ENCODE results near the gene PCF11.

Gene PCF11

DNA sequence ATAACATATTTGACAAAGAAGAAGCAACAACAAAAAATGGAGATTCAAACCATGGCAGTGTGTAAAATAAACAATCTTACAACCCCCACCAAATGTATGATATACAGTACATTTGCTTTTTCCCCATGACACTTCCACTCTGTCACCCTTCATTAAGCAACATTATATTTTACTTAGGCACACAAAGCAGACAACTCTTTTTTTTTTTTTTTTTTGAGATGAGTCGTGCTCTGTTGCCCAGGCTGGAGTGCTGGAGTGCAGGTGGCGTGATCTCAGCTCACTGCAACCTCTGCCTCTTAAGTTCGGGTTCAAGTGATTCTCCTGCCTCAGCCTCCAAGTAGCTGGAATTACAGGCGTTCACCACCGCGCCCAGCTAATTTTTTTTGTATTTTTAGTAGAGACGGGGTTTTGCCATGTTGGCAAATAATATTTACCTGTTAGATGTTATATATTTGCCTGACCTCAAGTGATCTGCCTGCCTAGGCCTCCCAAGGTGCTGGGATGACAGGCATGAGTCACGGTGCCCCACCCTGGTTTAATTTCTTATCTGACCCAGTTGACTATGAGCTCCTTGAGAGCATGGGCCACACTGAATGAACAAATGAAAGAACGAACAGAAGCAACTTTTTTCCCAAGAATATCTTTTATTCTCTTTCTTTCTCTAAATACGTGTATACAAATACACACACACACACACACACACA, 5.5 kb upstream of the PCF11 start:
- peak overlapping the region in 2 of 21 experiments; percentile 22 to 43 for H3K27ac ChIP-seq
- no peak overlapping the region for H3K4me3 ChIP-seq

DNA sequence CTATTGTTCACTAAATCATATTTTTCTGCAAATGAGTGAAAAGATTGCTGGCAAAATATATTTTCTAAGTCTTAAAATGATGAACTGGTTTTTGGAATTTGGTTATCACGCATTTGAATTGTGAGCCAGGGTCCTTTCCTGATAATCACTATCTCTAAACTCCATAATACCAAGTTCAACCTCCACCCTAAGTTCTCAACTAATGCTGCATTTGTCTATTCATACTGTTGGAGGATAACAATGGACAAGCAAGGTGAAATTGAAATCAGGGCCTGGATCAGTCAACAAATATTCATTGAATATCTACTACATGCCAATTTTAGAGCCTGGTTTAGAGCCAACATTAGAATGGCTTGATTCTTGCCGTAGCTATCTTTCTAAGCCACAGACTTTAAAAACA, 4.7 kb upstream of the PCF11 start:
- Histone ChIP-seq H3K4me3 (no peak overlapping the region), H3K27ac (no peak overlapping the region)

DNA sequence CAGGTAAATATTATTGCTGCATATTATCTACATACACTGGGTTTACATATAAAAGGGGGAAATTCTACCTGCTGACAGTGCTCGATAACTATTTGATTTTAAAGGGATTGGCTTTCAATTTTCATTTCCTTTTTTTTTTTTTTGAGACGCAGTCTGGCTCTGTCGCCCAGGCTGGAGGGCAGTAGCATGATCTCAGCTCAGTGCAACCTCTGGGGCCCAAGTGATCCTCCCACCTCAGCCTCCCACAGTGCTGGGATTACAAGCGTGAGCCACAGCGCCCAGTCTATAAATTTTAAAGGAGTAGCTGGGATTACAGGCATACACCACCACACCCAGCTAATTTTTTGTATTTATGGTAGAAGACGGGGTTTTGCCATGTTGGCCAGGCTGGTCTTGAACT, 3.2 kb upstream of the PCF11 start:
- Histone ChIP-seq H3K4me3 (no peak overlapping the region), H3K27ac (no peak overlapping the region)

DNA sequence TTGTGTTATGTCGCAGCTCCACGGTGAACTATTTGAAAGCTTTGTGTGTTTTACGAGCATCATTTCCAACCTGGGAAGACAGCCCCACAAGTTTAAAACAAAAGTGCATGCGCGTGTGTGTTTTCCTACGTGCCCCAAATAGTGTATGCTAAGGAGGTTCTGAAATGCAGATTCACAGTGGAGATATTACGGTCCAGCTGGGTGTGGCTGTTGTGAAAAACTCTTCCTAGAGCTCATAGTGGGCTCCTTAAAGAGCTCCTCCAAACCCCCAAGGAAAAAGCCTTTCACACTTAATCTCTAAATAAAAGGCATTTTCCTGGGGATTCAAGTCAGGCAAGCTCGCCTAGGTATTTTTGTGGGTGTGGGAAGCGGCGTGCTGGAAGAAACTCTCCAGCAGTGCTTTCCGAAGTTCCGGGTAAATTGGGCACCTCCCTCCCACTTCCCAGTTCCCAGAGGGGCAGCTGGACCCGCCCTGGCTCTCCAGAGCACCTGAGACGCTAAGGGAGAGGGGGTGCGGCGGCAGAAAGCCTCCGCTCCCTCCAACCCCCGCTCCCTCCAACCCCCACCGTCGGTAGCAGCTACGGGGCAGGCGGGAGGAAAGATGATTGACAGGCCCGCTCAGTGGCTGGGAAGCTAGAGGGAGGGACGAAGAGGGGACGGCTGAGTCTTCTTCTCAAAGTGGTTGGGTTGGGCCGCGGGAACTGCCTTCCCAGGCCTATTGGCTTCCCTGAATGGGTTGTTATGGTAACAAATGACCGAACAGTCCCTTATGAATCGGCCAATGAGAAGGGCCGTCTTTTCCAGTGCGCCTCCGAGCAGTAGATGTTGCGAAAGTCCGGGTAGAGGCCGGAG, 561 bp upstream of the PCF11 start:
- Histone ChIP-seq H3K4me3 (peak overlapping the region; percentile 56 to 99 (median 92)), H3K27ac (peak overlapping the region in 20 of 21 experiments; percentile 73 to 100 (median 90))

DNA sequence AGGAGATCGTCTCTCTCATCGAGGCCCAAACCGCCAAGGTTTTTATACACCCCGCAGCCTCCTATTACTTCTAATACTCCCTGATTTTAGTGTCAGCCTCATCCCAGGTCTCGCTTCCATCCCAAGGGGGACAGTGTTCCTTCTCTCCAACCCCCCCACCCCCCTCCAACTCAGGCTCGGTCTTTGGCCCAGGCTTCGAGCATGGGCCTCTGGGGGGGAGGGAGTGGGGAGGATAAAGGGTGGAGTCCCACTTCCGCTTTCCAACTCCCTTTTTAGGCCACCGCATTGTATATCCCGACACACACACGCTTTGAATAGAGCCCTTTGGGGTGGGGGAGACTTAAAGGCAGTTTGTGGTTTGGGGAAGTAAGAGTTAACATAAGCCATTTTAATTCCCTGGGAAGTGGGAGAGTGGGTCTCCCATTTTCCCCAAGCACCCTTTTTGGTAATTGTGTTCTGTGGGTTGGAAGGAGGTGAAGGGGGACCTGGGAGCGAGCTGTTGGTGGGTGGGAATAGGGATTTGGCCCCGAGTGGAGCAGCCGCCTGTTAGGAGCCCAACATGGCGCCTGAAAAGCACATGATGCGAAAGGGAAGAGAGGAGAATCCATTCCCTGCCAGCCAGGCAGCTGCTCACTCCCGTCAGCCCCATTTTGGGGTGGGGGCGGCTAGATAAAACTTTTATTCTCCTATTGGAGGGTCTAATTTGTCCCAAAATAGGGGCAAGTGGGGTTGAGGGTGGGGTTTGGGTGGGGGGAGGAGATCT, 844 bp downstream of the PCF11 start:
- Histone ChIP-seq H3K27ac (peak overlapping the region; percentile 92 to 100 (median 99)), H3K4me3 (peak overlapping the region; percentile 82 to 99 (median 94))

DNA sequence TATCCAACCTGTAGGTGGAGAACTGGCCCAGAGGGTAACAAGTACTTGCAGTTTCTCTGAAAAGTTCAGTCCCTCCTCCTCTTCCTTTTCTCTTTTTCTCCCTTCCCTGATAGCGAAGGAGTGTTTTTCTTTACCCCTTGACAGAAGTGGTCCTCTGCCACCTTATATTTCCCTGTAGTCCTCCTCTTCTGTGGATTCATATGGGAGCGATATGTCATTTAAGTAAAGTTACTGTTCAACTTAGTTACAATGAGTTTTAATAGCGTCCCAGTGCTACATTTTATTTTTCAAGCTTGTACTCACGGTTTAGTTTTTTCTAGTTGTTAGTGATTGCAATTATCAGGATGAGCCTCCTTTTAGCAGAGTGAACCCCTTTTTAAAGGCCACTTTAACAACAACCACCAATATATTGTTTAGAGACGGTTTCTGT, 1.4 kb downstream of the PCF11 start:
- Histone ChIP-seq H3K27ac (peak overlapping the region; percentile 92 to 100 (median 99)), H3K4me3 (peak overlapping the region; percentile 82 to 99 (median 94))

DNA sequence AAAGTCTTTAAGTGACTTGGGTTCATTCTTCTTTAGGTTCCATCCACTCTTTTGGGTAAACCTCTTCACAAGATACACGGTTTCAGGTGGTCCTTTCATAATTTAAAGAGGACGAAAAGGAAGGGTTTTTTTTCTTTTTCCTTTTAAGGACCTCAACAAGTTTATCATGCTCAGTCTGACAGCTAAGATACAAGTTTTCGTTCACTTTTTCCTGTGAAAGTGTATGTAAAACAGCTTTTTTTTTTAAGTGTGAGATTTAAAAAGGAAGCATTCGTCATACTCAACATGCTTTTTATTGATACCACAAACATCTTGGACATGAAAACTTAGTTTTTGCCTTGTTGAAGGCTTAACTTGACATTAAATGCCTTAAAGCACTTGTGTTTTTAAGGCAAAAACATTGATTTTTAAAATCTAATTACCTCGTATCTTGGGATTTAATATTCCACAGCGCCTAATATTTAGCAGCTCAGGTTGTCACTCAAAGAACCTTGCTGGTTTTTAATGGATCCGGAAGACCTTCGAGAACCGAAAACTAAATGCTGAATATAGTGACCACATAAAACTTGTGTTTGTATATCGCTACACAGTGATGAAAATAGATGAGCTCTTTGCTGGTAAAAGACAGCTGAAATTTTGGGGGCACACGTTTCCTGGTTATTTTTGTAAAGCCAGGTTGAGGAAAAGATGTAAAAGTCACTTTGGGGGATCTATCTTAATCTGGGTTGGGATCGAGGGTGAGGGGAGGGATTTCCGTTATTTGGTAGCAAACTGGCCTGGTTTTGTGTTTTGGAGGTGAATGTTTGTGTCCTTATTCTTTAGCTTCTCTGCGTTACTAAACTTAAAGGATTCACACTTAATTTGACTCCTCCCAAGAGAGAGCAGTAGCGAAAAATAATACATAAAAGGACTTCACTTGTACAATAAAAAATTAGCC, 2.3 kb downstream of the PCF11 start:
- Histone ChIP-seq H3K27ac (peak overlapping the region in 20 of 21 experiments; percentile 28 to 100 (median 98)), H3K4me3 (peak overlapping the region; percentile 82 to 99 (median 94))

DNA sequence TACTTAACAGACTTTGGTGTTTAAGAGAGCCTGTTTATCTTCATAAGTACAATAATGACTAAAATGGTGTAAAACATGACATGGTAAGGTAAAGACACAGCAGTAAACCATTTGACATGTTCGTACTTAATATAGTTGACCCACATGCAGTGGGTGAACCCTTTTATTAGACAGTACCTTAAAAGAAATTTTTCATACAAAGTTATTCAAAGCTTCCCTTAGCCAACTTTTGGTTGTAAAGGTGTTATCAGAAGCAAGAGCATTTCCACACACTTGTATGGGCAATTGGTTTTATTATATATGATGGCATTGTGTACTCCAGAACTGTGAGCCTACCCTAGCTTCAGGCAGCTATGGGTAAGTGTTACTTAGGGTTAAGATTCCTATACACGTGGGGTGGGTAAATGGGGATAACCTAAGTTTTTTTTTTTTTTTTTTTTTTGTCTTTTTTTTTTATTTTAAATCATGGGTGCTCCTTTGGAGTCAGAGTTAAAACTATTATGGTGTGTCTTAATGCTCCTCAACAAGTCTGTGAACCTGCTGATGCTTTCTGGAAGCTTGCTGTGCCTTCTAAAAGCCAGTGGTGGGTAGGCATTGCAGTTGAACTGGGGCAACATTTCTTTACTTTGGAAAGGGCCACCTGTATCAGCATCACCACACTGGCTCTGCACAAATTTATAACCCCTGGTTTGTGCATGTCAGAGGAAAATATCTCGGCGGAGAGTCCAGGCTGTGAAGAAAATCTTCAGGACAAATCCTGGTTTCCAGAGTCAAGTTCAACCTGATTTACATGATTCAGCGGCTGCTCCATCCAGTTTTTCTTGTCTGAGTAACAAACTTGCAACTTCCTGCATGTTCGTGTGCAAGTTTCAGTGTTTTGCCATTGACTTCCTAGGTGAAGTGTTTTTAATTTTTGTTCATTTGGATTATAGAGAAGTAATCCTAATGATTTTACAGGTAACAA, 3.3 kb downstream of the PCF11 start:
- Histone ChIP-seq H3K27ac (peak overlapping the region in 16 of 21 experiments; percentile 28 to 100 (median 98)), H3K4me3 (peak overlapping the region; percentile 82 to 99 (median 94))

DNA sequence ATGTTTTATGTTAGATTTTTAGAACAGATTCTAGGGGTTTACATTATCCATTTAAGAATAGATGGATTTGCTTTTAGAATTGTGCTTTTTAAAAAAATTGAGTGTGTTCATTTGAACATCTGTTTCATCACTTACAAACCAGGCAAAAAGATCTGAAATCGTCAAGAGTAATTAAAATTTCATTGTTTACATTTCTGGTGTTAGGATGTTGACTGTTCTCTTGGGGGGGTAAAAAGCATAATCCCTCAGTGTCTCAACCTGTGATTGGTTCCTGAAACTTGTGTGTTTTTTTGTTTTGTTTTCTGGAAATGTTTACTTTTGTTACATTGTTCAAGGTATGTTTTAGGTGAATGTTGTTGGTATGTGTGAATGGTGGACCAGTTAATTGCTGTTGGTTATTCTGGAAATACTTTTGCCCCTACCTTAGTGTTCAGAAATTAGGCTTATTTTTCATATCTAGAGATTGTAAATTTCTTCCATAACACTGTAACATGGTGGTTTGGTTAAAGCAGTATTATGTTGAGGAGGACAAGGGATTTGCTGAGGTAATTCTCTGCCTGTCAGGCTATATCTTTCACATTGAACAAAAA, 4.8 kb downstream of the PCF11 start:
- peak overlapping the region in 4 of 21 experiments; percentile 5 to 32 (median 17) for H3K27ac ChIP-seq
- no peak overlapping the region for H3K4me3 ChIP-seq

DNA sequence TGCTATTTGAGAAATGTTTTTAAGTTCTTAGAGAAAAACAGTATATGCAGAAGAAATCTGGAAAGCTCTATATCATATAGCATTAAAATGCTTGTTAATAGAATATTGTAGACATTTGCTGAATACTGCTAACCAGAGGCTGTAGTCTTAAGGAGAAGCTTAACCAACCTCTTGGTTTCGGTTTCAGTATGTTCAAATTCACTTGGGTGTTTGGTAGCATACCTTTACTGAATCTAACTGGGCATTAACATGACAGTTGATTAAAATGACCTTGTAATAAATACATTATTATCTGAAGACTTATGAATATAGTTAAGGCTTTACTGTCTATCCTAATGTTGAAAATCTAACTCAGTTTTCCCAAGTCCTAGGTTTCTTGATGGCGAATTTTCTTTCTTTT, 5.4 kb downstream of the PCF11 start:
- H3K27ac ChIP-seq, result peak overlapping the region in 1 of 21 experiments; percentile 61

DNA sequence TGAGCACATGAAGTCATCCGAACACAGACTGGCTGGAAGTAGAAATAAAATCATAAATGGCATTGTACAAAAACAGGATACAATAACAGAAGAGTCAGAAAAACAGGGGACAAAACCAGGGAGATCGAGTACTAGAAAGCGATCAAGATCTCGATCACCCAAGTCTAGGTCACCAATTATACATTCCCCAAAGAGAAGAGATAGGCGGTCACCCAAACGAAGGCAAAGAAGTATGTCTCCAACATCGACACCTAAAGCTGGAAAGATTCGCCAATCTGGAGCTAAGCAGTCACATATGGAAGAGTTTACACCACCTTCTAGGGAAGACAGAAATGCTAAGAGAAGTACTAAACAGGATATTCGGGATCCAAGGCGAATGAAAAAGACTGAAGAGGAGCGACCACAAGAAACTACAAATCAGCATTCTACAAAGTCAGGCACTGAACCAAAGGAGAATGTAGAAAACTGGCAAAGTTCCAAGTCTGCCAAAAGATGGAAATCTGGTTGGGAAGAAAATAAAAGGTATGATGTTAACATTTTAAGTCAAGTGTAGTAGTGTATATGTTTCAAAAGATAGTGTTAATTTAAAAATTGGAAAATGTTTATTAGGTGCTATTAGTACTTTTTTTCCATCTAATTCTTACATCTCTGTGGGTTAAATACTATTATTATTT, 9.4 kb downstream of the PCF11 start:
- Histone ChIP-seq H3K4me3 (no peak overlapping the region), H3K27ac (no peak overlapping the region)

More for the DNA sequence above, 5.4 kb downstream of the PCF11 start:
- no peak overlapping the region for H3K4me3 ChIP-seq

DNA sequence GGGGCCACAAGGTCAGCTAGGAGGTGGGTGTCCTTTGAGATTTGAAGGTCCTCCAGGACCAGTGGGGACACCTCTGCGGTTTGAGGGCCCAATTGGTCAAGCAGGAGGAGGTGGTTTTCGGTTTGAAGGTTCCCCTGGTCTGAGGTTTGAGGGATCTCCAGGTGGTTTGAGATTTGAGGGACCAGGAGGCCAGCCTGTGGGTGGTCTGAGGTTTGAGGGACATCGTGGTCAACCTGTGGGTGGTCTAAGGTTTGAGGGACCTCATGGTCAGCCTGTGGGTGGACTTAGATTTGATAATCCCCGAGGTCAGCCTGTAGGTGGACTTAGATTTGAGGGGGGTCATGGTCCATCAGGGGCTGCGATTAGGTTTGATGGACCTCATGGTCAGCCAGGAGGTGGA, 11.8 kb downstream of the PCF11 start:
- Histone ChIP-seq H3K4me3 (no peak overlapping the region), H3K27ac (no peak overlapping the region)

DNA sequence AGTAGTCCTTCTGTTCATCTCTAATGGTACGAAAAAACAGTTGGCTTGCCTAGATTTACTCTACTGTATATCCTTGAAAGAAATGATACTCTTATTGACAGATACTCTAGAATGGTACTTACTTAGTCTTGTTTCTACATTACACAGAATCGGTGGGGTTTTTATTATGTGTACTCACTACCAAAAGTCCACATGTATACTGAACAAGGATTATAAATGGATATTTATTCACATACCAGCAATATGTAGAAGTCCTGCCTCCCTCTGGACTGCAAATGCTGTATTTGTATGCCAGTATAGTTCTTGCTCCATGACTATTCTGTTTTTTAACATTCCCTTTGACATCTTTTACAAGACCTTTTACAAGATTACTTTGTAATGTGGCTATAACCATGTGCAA, 13.9 kb downstream of the PCF11 start:
- no peak overlapping the region for H3K27ac ChIP-seq
- peak overlapping the region in 1 of 7 experiments; percentile 3 for H3K4me3 ChIP-seq

DNA sequence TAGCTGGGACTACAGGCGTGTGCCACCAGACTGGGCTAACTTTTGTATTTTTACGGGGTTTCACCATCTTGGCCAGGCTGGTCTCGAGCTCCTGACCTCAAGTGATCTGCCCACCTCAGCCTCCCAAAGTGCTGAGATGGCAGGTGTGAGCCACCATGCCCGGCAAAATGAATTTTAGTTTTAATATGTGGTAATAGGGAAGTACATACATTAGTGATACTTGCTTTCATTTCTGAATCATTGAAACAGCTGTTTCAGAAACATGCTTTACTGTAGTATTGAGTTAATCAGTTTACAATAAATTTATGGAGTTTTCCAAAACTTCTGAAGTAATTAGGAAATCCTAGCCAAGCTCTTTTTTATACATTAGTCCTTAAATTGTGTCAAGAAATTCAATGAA, 15.6 kb downstream of the PCF11 start:
- Histone ChIP-seq H3K4me3 (no peak overlapping the region), H3K27ac (no peak overlapping the region)

DNA sequence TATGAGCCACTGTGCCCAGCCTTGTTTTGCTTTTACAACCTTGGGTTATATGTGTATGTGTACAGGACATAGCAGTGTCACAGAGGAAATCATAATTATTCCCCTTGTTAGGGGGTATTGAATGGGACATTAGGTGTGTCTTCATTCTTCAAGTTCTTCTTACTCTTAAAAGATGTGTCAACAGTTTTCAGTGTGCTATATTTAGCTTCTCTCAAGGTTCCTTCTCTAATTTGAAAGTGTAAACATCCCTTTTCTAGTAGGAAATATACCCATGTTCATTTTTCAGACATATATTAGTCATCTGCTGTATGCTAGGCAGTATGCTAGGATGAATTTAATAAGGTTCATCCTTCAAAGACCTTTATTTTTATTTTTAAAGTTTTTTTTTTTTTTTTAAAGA, 17.1 kb downstream of the PCF11 start:
- peak overlapping the region in 1 of 21 experiments; percentile 59 for H3K27ac ChIP-seq

DNA sequence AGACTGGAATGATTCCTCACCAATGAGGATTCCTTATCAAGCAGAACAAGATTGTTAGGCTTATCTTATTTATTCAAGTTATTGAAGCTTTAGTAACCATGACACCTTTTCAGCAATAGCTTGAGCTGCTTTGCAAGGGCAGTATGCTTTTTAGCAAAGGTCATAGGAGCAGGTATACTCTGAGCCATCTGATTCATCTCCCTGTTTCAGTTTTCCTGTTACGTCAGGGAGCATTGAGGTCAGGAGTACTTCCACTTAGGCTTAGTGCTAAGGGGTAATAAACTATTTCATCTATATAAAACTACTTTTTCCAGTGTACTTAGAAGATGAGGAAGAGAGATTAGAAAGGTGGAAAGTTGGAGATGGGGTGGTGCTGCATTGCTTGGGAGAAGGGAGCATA, 18.9 kb downstream of the PCF11 start:
- Histone ChIP-seq H3K27ac (no peak overlapping the region), H3K4me3 (no peak overlapping the region)

More for the DNA sequence above, 17.1 kb downstream of the PCF11 start:
- H3K4me3 ChIP-seq, result no peak overlapping the region

DNA sequence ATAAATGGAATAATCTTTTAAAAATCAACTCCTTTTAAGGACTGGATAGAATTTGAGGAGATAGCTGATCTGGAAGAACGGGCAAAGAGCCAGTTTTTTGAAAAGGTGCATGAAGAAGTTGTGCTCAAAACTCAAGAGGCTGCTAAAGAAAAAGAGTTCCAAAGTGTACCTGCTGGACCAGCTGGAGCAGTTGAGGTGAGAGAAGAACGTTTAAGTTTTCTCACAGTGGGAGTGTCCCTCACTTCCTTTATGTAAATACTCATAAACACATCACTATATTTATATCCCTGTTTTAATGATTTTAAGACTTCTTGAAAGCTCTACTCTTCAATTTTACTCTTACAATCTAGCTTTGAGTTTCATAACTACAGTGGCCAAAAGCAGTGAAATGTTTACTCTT, 24.9 kb downstream of the PCF11 start:
- Histone ChIP-seq H3K27ac (no peak overlapping the region), H3K4me3 (no peak overlapping the region)
